ENCODE data around the gene RSPH1. TPM values are rescaled to one million over a fixed set of nuclear protein-coding genes. Genes with fewer than 3 reads are reported as not detected.

Gene RSPH1
- total RNA-seq, 1 experiment from 2014 or later: 0.31 TPM

- no peaks in the 10 kb centered on the region; the same call in 1 of the 2 replicates for H3K4me1 ChIP-seq (ENCODE audit: insufficient read depth, low read length)
- H2BK20ac ChIP-seq (ENCODE audit: low read depth, low read length, poor library complexity, severe bottlenecking): no peak overlapping the region
- no peak for TF ChIP-seq CTCF (conservative IDR thresholded peaks at IDR 0.05)
- H3K14ac ChIP-seq (ENCODE audit: insufficient read depth, low read length): no peak overlapping the region
- Mint-ChIP-seq H3K36me3 (ENCODE audit: insufficient read depth in 1 of 3, low read depth in 3 of 3) (peaks cover 0 to 50% (median 8%) of the 10 kb centered on the region in 3 experiments; a peak in 4 of 7 replicates), H3K27ac (peak overlapping the region in 1 of 3 experiments; percentile 64; a peak in 2 of 7 replicates), H3K27me3 (ENCODE audit: low read depth) (no peaks in the 10 kb centered on the region), H3K4me3 (no peak overlapping the region), H3K9me3 (no peaks in the 10 kb centered on the region), H3K4me1 (peaks cover 14 to 21% of the 10 kb centered on the region in 2 experiments)
- no peak overlapping the region for H2BK5ac ChIP-seq (ENCODE audit: insufficient read length, low read length)
- no peak overlapping the region for H2AFZ ChIP-seq (ENCODE audit: low read length)
- H4K5ac ChIP-seq (ENCODE audit: insufficient read length, low read depth, low read length): no peak overlapping the region
- no peak overlapping the region for H3K18ac ChIP-seq (ENCODE audit: insufficient read length, low read depth, low read length)
- H3K9me3 ChIP-seq (ENCODE audit: control insufficient read depth, low read depth, low read length): no peaks in the 10 kb centered on the region
- no peak overlapping the region for H2BK15ac ChIP-seq (ENCODE audit: low read depth, low read length)
- no peak overlapping the region for H3K23ac ChIP-seq (ENCODE audit: insufficient read length, low read depth, low read length)
- no peaks in the 10 kb centered on the region for H3K79me1 ChIP-seq (ENCODE audit: insufficient read depth, low read depth, low read length, poor library complexity, severe bottlenecking)
- no peak overlapping the region for H3K9ac ChIP-seq (ENCODE audit: extremely low read depth, insufficient read length, low read length)
- peak; percentile 18 for DNase-seq
- H2BK12ac ChIP-seq (ENCODE audit: insufficient read length, low read depth, low read length): no peak overlapping the region
- H2AK5ac ChIP-seq (ENCODE audit: insufficient read length, low read length): no peak overlapping the region
- H3K4me2 ChIP-seq (ENCODE audit: insufficient read depth, insufficient read length, low read length): no peak overlapping the region
- no peaks in the 10 kb centered on the region for H3K23me2 ChIP-seq (ENCODE audit: insufficient read length, low read depth, low read length, poor library complexity, severe bottlenecking)
- no peak overlapping the region for H3K27ac ChIP-seq (ENCODE audit: insufficient read length, low read depth, low read length)
- H4K91ac ChIP-seq (ENCODE audit: insufficient read length, low read depth, low read length): no peak overlapping the region
- H3K27me3 ChIP-seq (ENCODE audit: insufficient read depth, low read length): no peaks in the 10 kb centered on the region
- no peak overlapping the region for H3K4ac ChIP-seq (ENCODE audit: low read depth, low read length)
- H2BK120ac ChIP-seq (ENCODE audit: low read depth, low read length, poor library complexity, severe bottlenecking): no peak overlapping the region
- no peak overlapping the region for H3K56ac ChIP-seq (ENCODE audit: insufficient read length, low read depth, low read length)
- H4K20me1 ChIP-seq (ENCODE audit: control insufficient read depth, insufficient read depth, insufficient read length): no peaks in the 10 kb centered on the region
- H3K79me2 ChIP-seq (ENCODE audit: insufficient read depth, low read length): no peaks in the 10 kb centered on the region
- H3T11ph ChIP-seq (ENCODE audit: low read length): no peak overlapping the region
- no CpG with 5 or more reads among the region's 13 CpGs for WGBS (ENCODE audit: extremely low coverage, insufficient read length, low lambda C conversion rate)
- H4K8ac ChIP-seq (replicated peaks; ENCODE audit: insufficient read length, low read depth, low read length): no peak overlapping the region
These were observed 37.4 kb upstream of the RSPH1 start for GRCh38 chr21:42533306-42533962.

Data from H9 (cell line).